Measurements from ENCODE around the gene SESTD1.
"Not testable (repeated sequence)": the region's sequence is repeated elsewhere in the genome, so short reads cannot be mapped to it uniquely, and the experiment has no call there.

Gene SESTD1

DNA sequence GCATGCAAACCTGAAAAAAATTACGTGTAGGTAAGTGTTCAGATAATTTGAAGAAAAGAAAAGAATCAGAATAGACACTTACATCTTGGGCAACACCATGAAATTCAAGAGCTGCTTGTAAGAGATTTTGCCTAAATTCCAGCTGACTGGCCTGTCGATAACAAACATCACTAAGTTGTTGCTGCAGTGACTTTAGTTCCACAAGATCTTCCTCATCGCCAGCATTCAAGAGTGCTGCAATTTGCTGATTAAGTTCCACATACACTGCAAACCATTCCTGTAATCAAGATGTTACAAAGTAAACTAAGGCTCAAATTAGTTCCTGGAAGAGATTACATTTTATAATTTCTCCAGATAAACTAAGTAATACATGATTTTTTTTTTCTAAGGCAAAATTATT lies 140.3 kb downstream of the SESTD1 start:
- in situ Hi-C loops (cut with MboI; ENCODE audit: low sequenced_read_pairs), result no loop called here

- in situ Hi-C loops (cut with MboI; ENCODE audit: low sequenced_read_pairs), result no loop called here
Observed at GRCh38 chr2:179123272-179123662, 141.4 kb downstream of the SESTD1 start.

DNA sequence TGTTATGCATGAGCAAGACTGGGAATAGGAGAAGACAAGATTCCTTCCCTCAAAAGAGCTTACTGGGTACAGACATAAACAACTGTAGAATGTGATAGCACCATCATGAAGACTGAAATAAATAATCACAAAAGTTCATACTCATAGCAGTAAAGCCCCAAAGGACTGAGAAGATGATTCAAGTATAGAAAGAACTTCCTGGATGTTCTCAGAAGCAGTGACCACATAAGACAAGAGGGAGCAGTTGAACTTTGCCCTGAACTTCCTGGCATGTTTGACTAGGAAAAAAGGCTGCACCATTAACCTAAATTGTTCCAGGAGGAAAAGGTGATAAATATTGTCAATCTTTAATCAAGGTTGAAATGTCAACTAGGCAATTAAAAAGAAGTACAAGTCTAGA lies 156.9 kb downstream of the SESTD1 start:
- in situ Hi-C loops (cut with MboI; ENCODE audit: low sequenced_read_pairs), result no loop called here

- in situ Hi-C loops (cut with MboI; ENCODE audit: low sequenced_read_pairs), result no loop called here
Observed at GRCh38 chr2:179106676-179107428, 157.8 kb downstream of the SESTD1 start.

DNA sequence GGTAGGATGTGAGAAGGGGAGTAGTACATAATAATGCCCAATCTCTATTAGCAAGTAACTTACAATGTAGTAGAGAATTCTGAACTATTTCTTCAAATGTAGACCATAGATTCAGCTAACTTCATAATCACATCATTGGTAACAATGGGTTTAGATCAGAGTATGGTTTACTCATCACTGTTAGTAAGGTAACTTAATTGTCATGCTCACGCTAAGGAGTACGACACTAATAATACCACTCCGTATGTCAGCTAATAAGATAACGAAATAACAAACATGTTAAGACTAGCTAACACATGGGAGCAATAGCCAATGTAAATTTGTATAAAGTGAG lies 158.3 kb downstream of the SESTD1 start:
- in situ Hi-C loops (cut with MboI; ENCODE audit: low sequenced_read_pairs), result no loop called here

DNA sequence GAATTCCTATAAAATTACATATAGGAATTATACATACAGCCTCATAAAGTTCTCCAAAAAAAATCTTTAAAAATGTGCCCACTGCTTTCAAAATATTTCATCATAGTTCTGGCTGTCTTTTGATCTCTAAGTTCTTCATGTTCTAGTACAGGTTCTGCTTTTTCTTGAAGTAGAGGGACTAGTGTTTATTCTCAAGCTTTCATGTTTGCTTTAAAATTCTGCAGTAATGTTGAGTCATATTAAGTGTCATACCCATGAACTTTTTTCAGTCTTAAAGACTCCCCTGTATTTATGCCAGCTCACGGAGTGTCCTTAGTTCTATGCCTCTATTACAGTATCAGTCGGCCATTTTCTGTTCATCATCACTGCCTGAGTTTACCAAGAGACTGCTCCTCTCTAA lies 159.9 kb downstream of the SESTD1 start:
- in situ Hi-C loops (cut with MboI; ENCODE audit: low sequenced_read_pairs), result no loop called here

GRCh38 chr2:179098080-179098689 lies 166.4 kb downstream of the SESTD1 start:
- in situ Hi-C loops (cut with MboI; ENCODE audit: low sequenced_read_pairs), result no loop called here

- in situ Hi-C loops (cut with MboI; ENCODE audit: low sequenced_read_pairs), result no loop called here
Observed at GRCh38 chr2:179097131-179097530, 167.5 kb downstream of the SESTD1 start.

GRCh38 chr2:179096090-179096489 lies 168.5 kb downstream of the SESTD1 start:
- in situ Hi-C loops (cut with MboI; ENCODE audit: low sequenced_read_pairs), result no loop called here

GRCh38 chr2:179092912-179093311 lies 171.7 kb downstream of the SESTD1 start:
- in situ Hi-C loops (cut with MboI; ENCODE audit: low sequenced_read_pairs), result not testable (repeated sequence)

GRCh38 chr2:179082697-179083096 lies 181.9 kb downstream of the SESTD1 start:
- in situ Hi-C loops (cut with MboI; ENCODE audit: low sequenced_read_pairs), result no loop called here

DNA sequence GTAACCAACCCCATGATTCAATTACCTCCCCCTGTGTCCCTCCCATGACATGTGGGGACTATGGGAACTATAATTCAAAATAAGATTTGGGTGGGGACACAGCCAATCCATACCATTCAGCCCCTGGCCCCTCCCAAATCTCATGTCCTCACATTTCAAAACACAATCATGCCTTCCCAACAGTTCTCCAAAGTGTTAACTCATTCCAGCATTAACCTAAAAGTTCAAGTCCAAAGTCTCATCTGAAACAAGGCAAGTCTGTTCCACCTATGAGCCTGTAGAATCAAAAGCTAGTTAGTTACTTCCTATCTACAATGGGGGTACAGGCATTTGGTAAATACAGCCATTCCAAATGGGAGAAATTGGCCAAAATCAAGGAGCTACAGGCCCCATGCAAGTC lies 182.7 kb downstream of the SESTD1 start:
- in situ Hi-C loops (cut with MboI; ENCODE audit: low sequenced_read_pairs), result no loop called here

DNA sequence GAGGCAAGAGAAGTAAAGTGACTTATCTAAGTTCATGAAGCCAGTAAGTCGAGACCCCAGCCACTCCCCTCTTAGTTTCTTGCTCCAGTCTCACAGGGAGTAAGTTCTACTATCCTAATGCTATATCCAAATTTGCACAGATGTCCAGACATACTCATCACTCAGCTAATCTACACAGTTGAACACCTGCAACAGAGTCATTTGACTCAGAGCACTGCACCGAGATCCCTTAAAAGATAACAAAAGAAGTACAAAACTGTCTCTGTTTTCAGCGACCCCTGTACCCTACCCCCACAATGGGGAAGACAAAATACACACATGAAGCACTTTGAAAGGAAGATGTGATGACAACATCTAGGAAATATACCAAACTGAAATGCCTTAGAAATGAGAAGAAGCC lies 192.1 kb downstream of the SESTD1 start:
- in situ Hi-C loops (cut with MboI; ENCODE audit: low sequenced_read_pairs), result no loop called here

- in situ Hi-C loops (cut with MboI; ENCODE audit: low sequenced_read_pairs), result no loop called here
Observed at GRCh38 chr2:179071810-179072355, 192.7 kb downstream of the SESTD1 start.

GRCh38 chr2:179070895-179071294 lies 193.7 kb downstream of the SESTD1 start:
- in situ Hi-C loops (cut with MboI; ENCODE audit: low sequenced_read_pairs), result no loop called here

GRCh38 chr2:179069685-179070084 lies 194.9 kb downstream of the SESTD1 start:
- in situ Hi-C loops (cut with MboI; ENCODE audit: low sequenced_read_pairs), result no loop called here

GRCh38 chr2:179068991-179069643 lies 195.5 kb downstream of the SESTD1 start:
- in situ Hi-C loops (cut with MboI; ENCODE audit: low sequenced_read_pairs), result no loop called here

DNA sequence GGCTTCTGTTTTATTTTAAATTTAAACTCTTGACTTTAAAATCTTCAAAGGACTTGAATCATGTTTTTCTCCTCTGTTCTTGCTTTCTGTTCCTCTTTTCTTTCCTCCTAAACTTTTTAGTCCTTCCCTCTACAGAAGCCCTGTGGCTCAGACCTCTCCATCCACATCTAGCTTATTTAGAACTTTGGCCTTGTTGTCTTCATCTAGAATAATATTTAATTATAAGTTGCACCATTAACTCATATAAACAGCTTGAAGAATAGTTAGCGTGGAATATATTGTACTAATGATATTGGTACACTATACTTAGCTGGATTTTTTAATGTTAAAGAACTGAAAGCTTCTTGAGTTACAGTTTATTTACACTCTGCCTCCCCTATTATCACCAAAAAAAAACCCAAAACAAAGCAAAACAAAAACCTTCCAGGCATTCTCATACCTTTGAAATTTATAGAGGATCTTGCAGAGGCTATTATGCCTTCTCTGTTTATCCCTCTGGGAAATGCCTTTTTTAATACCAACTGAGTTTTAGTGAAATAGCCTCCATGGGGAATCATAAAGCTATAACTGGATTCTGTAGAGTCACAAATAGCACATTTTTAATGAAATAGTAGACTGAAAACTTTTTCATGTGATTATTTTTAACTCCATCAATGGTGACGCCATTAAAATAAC lies 205.5 kb downstream of the SESTD1 start:
- in situ Hi-C loops (cut with MboI; ENCODE audit: low sequenced_read_pairs), result no loop called here

GRCh38 chr2:179057737-179058136 lies 206.9 kb downstream of the SESTD1 start:
- in situ Hi-C loops (cut with MboI; ENCODE audit: low sequenced_read_pairs), result no loop called here

GRCh38 chr2:179053568-179053967 lies 211.1 kb downstream of the SESTD1 start:
- in situ Hi-C loops (cut with MboI; ENCODE audit: low sequenced_read_pairs), result not testable (repeated sequence)

All from HL-60/S4 treated with phorbol 12-myristate 13-acetate at 8.2 ng/mL for 4 days and 3 days (cell line).